DMS153 treated with DMSO at 0.1 percent for 48 hours (cell line): ENCODE results near the gene RETREG3.
"Not testable (repeated sequence)": the region's sequence is repeated elsewhere in the genome, so short reads cannot be mapped to it uniquely, and the experiment has no call there.

ENCODE experiments used
- DNase-seq: peaks from one replicate; lab custom pipeline; 2025; ENCODE audit not compliant: unreplicated experiment; lab: John Stamatoyannopoulos, UW

The RETREG3 gene

GRCh38 chr17:42553866-42554249, 55.3 kb downstream of the RETREG3 start:
- DNase-seq, result no peak

- no peak for DNase-seq
Measured at GRCh38 chr17:42553161-42553818, 55.9 kb downstream of the RETREG3 start.

GRCh38 chr17:42552736-42553135, 56.4 kb downstream of the RETREG3 start, which contains the start of gene HSD17B1:
Gene HSD17B1, plus strand, starts transcription at chr17:42552923. Its CDS starts 11 bp downstream, at chr17:42552934.
- DNase-seq, result not testable (repeated sequence)

- no peak for DNase-seq
Measured at GRCh38 chr17:42548993-42549755, 60.0 kb downstream of the RETREG3 start.

- peak; percentile 81 for DNase-seq
Measured at GRCh38 chr17:42548070-42548837, 60.9 kb downstream of the RETREG3 start.

- no peak for DNase-seq
Measured at GRCh38 chr17:42547698-42548069, 61.5 kb downstream of the RETREG3 start.

GRCh38 chr17:42547001-42547461, 62.1 kb downstream of the RETREG3 start:
- DNase-seq, result no peak

- DNase-seq, result not testable (repeated sequence)
Measured at GRCh38 chr17:42545755-42546505, 63.2 kb downstream of the RETREG3 start.

- no peak for DNase-seq
Measured at GRCh38 chr17:42544874-42545283, 64.3 kb downstream of the RETREG3 start.

GRCh38 chr17:42543190-42544079, 65.7 kb downstream of the RETREG3 start:
- no peak for DNase-seq

- DNase-seq, result no peak
Measured at GRCh38 chr17:42541041-42541833, 67.9 kb downstream of the RETREG3 start.

GRCh38 chr17:42540558-42540957, 68.6 kb downstream of the RETREG3 start:
- DNase-seq, result not testable (repeated sequence)

- DNase-seq, result no peak
Measured at GRCh38 chr17:42538482-42538881, 70.7 kb downstream of the RETREG3 start.

- DNase-seq, result no peak
Measured at GRCh38 chr17:42537826-42538451, 71.2 kb downstream of the RETREG3 start.

- no peak for DNase-seq
Measured at GRCh38 chr17:42537156-42537805, 71.9 kb downstream of the RETREG3 start.

- peak; percentile 76 for DNase-seq
Measured at GRCh38 chr17:42536372-42537155, 72.6 kb downstream of the RETREG3 start.

- peak; percentile 81 for DNase-seq
Measured at GRCh38 chr17:42536048-42536371, 73.2 kb downstream of the RETREG3 start, which contains the start of gene NAGLU. Gene NAGLU, plus strand, starts transcription at chr17:42536241. Its CDS starts 32 bp downstream, at chr17:42536273.
